GM18873 (cell line): ENCODE data around the gene BTAF1.
"Not testable (repeated sequence)": the region's sequence is repeated elsewhere in the genome, so short reads cannot be mapped to it uniquely, and the experiment has no call there.

Experiments used
- ATAC-seq: cut with Tn5 transposase; IDR thresholded peaks from one replicate; pipeline ENCODE4 v1.9.1; 2021; ENCODE audit warnings: mild to moderate bottlenecking, moderate library complexity, moderate number of reproducible peaks; ENCODE audit not compliant: unreplicated experiment, low FRiP score

Gene BTAF1

GRCh38 chr10:91976317-91977051 is 52.9 kb downstream of the BTAF1 start:
- ATAC-seq: no peak

GRCh38 chr10:91977491-91977890 is 53.9 kb downstream of the BTAF1 start:
- ATAC-seq: no peak

GRCh38 chr10:91978585-91978984 is 55.0 kb downstream of the BTAF1 start:
- no peak for ATAC-seq

- ATAC-seq: no peak
Observed at GRCh38 chr10:91980319-91980718, 56.7 kb downstream of the BTAF1 start.

GRCh38 chr10:91983416-91983815 is 59.8 kb downstream of the BTAF1 start:
- no peak for ATAC-seq

- no peak for ATAC-seq
Observed at GRCh38 chr10:91987397-91988037, 63.9 kb downstream of the BTAF1 start.

GRCh38 chr10:91992031-91992430 is 68.5 kb downstream of the BTAF1 start:
- no peak for ATAC-seq

GRCh38 chr10:91996266-91996665 is 72.7 kb downstream of the BTAF1 start:
- ATAC-seq: no peak

- ATAC-seq: no peak
Observed at GRCh38 chr10:92001581-92001980, 78.0 kb downstream of the BTAF1 start.

GRCh38 chr10:92001995-92002394 is 78.4 kb downstream of the BTAF1 start:
- ATAC-seq: no peak

GRCh38 chr10:92003258-92003657 is 79.7 kb downstream of the BTAF1 start:
- no peak for ATAC-seq

- no peak for ATAC-seq
Observed at GRCh38 chr10:92005978-92006377, 82.4 kb downstream of the BTAF1 start.

- ATAC-seq: no peak
Observed at GRCh38 chr10:92009445-92009844, 85.9 kb downstream of the BTAF1 start.

- ATAC-seq: no peak
Observed at GRCh38 chr10:92010047-92010735, 86.6 kb downstream of the BTAF1 start.

GRCh38 chr10:92011560-92012214 is 88.1 kb downstream of the BTAF1 start:
- no peak for ATAC-seq

GRCh38 chr10:92014620-92015019 is 91.0 kb downstream of the BTAF1 start:
- ATAC-seq: no peak

GRCh38 chr10:92024700-92025099 is 101.1 kb downstream of the BTAF1 start:
- no peak for ATAC-seq

- not testable (repeated sequence) for ATAC-seq
Observed at GRCh38 chr10:92025340-92025739, 101.8 kb downstream of the BTAF1 start.

- ATAC-seq: no peak
Observed at GRCh38 chr10:92027141-92027540, 103.6 kb downstream of the BTAF1 start.

GRCh38 chr10:92031580-92031979 is 108.0 kb downstream of the BTAF1 start:
- ATAC-seq: no peak

- not testable (repeated sequence) for ATAC-seq
Observed at GRCh38 chr10:92033070-92033469, 109.5 kb downstream of the BTAF1 start.
